Liver (tissue), 9 donors: ENCODE results near the gene JADE3. TPM values are rescaled to one million over a fixed set of nuclear protein-coding genes. Genes with fewer than 3 reads are reported as not detected.

ENCODE experiments used
- DNase-seq: peaks from one replicate; pipeline ENCODE4 v3.0.0-alpha.2; 2017; ENCODE audit warnings: low spot score
- H3K27ac ChIP-seq, 2 donors: one replicate each; pipeline ENCODE4 v1.7.0; 2013; ENCODE audit warnings: inconsistent platforms in 2 of 2, low read length in 2 of 2, control low read depth in 1 of 2, low read depth in 1 of 2, mild to moderate bottlenecking in 1 of 2
- H3K27me3 ChIP-seq, 4 donors: one replicate each; pipeline versions ENCODE4 v1.6.1 to v1.7.0; 2013; ENCODE audit warnings: low read length in 3 of 4, inconsistent platforms in 1 of 4, mild to moderate bottlenecking in 1 of 4, moderate library complexity in 1 of 4; ENCODE audit not compliant: control insufficient read depth in 4 of 4, insufficient read depth in 4 of 4
- H3K36me3 ChIP-seq, 4 donors: one replicate each; pipeline versions ENCODE4 v1.6.1 to v1.7.0; 2013; ENCODE audit warnings: low read length in 3 of 4, mild to moderate bottlenecking in 3 of 4, low read depth in 1 of 4, moderate library complexity in 1 of 4; ENCODE audit not compliant: control insufficient read depth in 4 of 4, insufficient read depth in 3 of 4
- H3K4me1 ChIP-seq, 4 donors: one replicate each; pipeline versions ENCODE4 v1.6.1 to v1.7.0; 2013; ENCODE audit warnings: low read length in 3 of 4, mild to moderate bottlenecking in 3 of 4, moderate library complexity in 1 of 4; ENCODE audit not compliant: control insufficient read depth in 4 of 4, insufficient read depth in 4 of 4
- H3K4me3 ChIP-seq, 3 donors: one replicate each; pipeline versions ENCODE4 v1.6.1 to v1.7.0; 2013; ENCODE audit warnings: low read length in 3 of 3, control low read depth in 1 of 3, low read depth in 1 of 3, mild to moderate bottlenecking in 1 of 3
- H3K9ac ChIP-seq, 2 donors: one replicate each; pipeline ENCODE4 v1.7.0; 2013; ENCODE audit warnings: low read length in 2 of 2, mild to moderate bottlenecking in 2 of 2, moderate library complexity in 2 of 2, control low read depth in 1 of 2, low read depth in 1 of 2
- H3K9me3 ChIP-seq, 4 donors: one replicate each; pipeline versions ENCODE4 v1.6.1 to v1.7.0; 2013; ENCODE audit warnings: low read length in 3 of 4; ENCODE audit not compliant: control insufficient read depth in 4 of 4
- ATF3 ChIP-seq: IDR thresholded peaks from 2 replicates; pipeline ENCODE4 v1.6.1; 2016; ENCODE audit warnings: antibody characterized with exemption
- EGR1 ChIP-seq, 2 donors: IDR thresholded peaks; 2 replicates each; pipeline ENCODE4 v1.6.1; 2016 to 2018; ENCODE audit warnings: antibody characterized with exemption in 2 of 2, low read depth in 2 of 2
- FOXA1 ChIP-seq: IDR thresholded peaks from 2 replicates; pipeline ENCODE4 v1.6.1; 2016; ENCODE audit warnings: antibody characterized with exemption
- FOXA2 ChIP-seq: IDR thresholded peaks from 2 replicates; pipeline ENCODE4 v1.6.1; 2016; ENCODE audit warnings: antibody characterized with exemption
- GABPA ChIP-seq, 2 donors: IDR thresholded peaks in 1 of 2; conservative IDR thresholded peaks in 1 of 2; 2 replicates each; pipeline ENCODE4 v1.6.1; 2016; ENCODE audit warnings: antibody characterized with exemption in 2 of 2, mild to moderate bottlenecking in 1 of 2, moderate library complexity in 1 of 2
- HNF4A ChIP-seq, 2 donors: conservative IDR thresholded peaks; 2 replicates each; pipeline ENCODE4 v1.6.1; 2016; ENCODE audit warnings: antibody characterized with exemption in 2 of 2, mild to moderate bottlenecking in 2 of 2
- HNF4G ChIP-seq: IDR thresholded peaks from 2 replicates; pipeline ENCODE4 v1.6.1; 2016; ENCODE audit warnings: antibody characterized with exemption
- JUND ChIP-seq, 2 donors: IDR thresholded peaks; 2 replicates each; pipeline ENCODE4 v1.6.1; 2016; ENCODE audit warnings: antibody characterized with exemption in 2 of 2
- MAX ChIP-seq: IDR thresholded peaks from 2 replicates; pipeline ENCODE4 v1.6.1; 2016; ENCODE audit warnings: antibody characterized with exemption
- NR2F2 ChIP-seq: IDR thresholded peaks from 2 replicates; pipeline ENCODE4 v1.6.1; 2016; ENCODE audit warnings: antibody characterized with exemption
- RAD21 ChIP-seq, 2 donors: IDR thresholded peaks; 2 replicates each; pipeline ENCODE4 v1.6.1; 2016; ENCODE audit warnings: antibody characterized with exemption in 2 of 2, mild to moderate bottlenecking in 2 of 2
- REST ChIP-seq: IDR thresholded peaks from 2 replicates; pipeline ENCODE4 v1.6.1; 2016; ENCODE audit warnings: antibody characterized with exemption, mild to moderate bottlenecking
- RXRA ChIP-seq, 2 donors: IDR thresholded peaks; 2 replicates each; pipeline ENCODE4 v1.6.1; 2017 to 2018; ENCODE audit warnings: antibody characterized with exemption in 2 of 2, mild to moderate bottlenecking in 1 of 2
- SP1 ChIP-seq: IDR thresholded peaks from 2 replicates; pipeline ENCODE4 v1.6.1; 2018; ENCODE audit warnings: antibody characterized with exemption, mild to moderate bottlenecking
- TAF1 ChIP-seq: conservative IDR thresholded peaks from 2 replicates; pipeline ENCODE4 v1.6.1; 2016; ENCODE audit warnings: antibody characterized with exemption, mild to moderate bottlenecking
- YY1 ChIP-seq: IDR thresholded peaks from 2 replicates; pipeline ENCODE4 v1.6.1; 2016; ENCODE audit warnings: antibody characterized with exemption, mild to moderate bottlenecking
- WGBS: extraction: QIAGEN DNeasy Blood & Tissue Kit; methylation state at CpG from one replicate; pipeline ENCODE4 v1.1.7; 2013; 5-methylcytosine and 5-hydroxymethylcytosine counted together
- polyA plus RNA-seq, 2 donors: library from polyadenylated mRNA; stranded (reverse) in 1 of 2; unstranded in 1 of 2; fragments of 200-250 nt in 1 of 2; fragments of >200 nt in 1 of 2; fragmentation: Nextera tagmentation in 1 of 2; extraction: Ambion mirVana in 1 of 2; gene quantifications; one replicate each; pipeline versions ENCODE4 v1.2.1 to v1.2.3, GENCODE V29; 2013 to 2015
- total RNA-seq, 2 donors: library from RNA; depleted of rRNA; stranded (reverse); fragments of >200 nt; gene quantifications; one replicate each; pipeline ENCODE4 v1.2.3, GENCODE V29; 2014
- TF ChIP-seq, protein P1 (sequence below): fragments of 150-350 bp; IDR thresholded peaks from 2 replicates; pipeline ENCODE4 v1.5.1; 2017; ENCODE audit warnings: improper control_type of control experiment, low read depth, low read length; ENCODE audit not compliant: missing input control
- TF ChIP-seq, protein P2 (sequence below): IDR thresholded peaks from 2 replicates; pipeline ENCODE4 v1.6.1; 2016; ENCODE audit warnings: antibody characterized with exemption
- donor health status: healthy.
- donor health status: healthy.
- donor health status: healthy.
- donor health status: healthy.
- donor health status: healthy.

Gene JADE3
- total and polyA plus RNA-seq, 4 donors: 2.6 to 9.0 (median 5.2) TPM

- no peak overlapping the region for H3K27ac ChIP-seq
- no peaks in the 10 kb centered on the region for H3K4me1 ChIP-seq
- no peak overlapping the region for H3K4me3 ChIP-seq
- TF ChIP-seq EGR1 (IDR thresholded peaks at IDR 0.05; ENCODE audit: low read depth in 2 of 2) (no peak), GABPA (IDR thresholded peaks at IDR 0.05 in 1 of 2, conservative IDR thresholded peaks at IDR 0.05 in 1 of 2) (no peak), REST (no peak), SP1 (no peak), HNF4G (no peak), NR2F2 (no peak), MAX (no peak), TAF1 (no peak), FOXA1 (no peak), YY1 (no peak), RAD21 (IDR thresholded peaks at IDR 0.05) (no peak), FOXA2 (no peak), HNF4A (conservative IDR thresholded peaks at IDR 0.05) (no peak), ATF3 (no peak), JUND (IDR thresholded peaks at IDR 0.05) (no peak), RXRA (IDR thresholded peaks at IDR 0.05) (no peak)
- TF ChIP-seq, protein P1, sequence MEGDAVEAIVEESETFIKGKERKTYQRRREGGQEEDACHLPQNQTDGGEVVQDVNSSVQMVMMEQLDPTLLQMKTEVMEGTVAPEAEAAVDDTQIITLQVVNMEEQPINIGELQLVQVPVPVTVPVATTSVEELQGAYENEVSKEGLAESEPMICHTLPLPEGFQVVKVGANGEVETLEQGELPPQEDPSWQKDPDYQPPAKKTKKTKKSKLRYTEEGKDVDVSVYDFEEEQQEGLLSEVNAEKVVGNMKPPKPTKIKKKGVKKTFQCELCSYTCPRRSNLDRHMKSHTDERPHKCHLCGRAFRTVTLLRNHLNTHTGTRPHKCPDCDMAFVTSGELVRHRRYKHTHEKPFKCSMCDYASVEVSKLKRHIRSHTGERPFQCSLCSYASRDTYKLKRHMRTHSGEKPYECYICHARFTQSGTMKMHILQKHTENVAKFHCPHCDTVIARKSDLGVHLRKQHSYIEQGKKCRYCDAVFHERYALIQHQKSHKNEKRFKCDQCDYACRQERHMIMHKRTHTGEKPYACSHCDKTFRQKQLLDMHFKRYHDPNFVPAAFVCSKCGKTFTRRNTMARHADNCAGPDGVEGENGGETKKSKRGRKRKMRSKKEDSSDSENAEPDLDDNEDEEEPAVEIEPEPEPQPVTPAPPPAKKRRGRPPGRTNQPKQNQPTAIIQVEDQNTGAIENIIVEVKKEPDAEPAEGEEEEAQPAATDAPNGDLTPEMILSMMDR: no peak
- TF ChIP-seq, protein P2, sequence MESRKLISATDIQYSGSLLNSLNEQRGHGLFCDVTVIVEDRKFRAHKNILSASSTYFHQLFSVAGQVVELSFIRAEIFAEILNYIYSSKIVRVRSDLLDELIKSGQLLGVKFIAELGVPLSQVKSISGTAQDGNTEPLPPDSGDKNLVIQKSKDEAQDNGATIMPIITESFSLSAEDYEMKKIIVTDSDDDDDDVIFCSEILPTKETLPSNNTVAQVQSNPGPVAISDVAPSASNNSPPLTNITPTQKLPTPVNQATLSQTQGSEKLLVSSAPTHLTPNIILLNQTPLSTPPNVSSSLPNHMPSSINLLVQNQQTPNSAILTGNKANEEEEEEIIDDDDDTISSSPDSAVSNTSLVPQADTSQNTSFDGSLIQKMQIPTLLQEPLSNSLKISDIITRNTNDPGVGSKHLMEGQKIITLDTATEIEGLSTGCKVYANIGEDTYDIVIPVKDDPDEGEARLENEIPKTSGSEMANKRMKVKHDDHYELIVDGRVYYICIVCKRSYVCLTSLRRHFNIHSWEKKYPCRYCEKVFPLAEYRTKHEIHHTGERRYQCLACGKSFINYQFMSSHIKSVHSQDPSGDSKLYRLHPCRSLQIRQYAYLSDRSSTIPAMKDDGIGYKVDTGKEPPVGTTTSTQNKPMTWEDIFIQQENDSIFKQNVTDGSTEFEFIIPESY: no peak
- H3K36me3 ChIP-seq: peaks cover 0 to 2% (median 0%) of the 10 kb centered on the region in 4 donors
- DNase-seq: no peak
- no peaks in the 10 kb centered on the region for H3K27me3 ChIP-seq
- H3K9ac ChIP-seq: no peak overlapping the region
- no peaks in the 10 kb centered on the region for H3K9me3 ChIP-seq
- 68% methylated on average over 2 of the region's 2 CpGs for WGBS
Observed at GRCh38 chrX:46991664-46992063, 79.4 kb downstream of the JADE3 start.
